ENCODE measurements around the gene SIGLEC14. TPM values are rescaled to one million over a fixed set of nuclear protein-coding genes. Genes with fewer than 3 reads are reported as not detected.

Gene SIGLEC14
- total and polyA plus RNA-seq, 2 donors (not counting 3 experiments of a cell fraction or from before 2014, with no cell fraction given) = 0.10 TPM; not detected in 1

GRCh38 chr19:51693260-51693659 lies 46.6 kb upstream of the SIGLEC14 start, which contains the start of gene SPACA6:
SPACA6 (plus strand) TSS chr19:51693330; CDS start chr19:51693527, 197 bp downstream.
- no peak within 1 kb of the TSS for H2AFZ ChIP-seq (ENCODE audit: low read depth, low read length)
- peaks cover 10 to 34% of the 10 kb centered on the region in 2 experiments for H3K36me3 ChIP-seq (ENCODE audit: control insufficient read depth in 2 of 2, extremely low read depth in 1 of 2, insufficient read depth in 2 of 2, low read length in 2 of 2)
- dilution Hi-C loops (cut with MboI; ENCODE audit: extremely low pct_ligation_motif_present, low sequenced_read_pairs) (no loop called here), intact Hi-C loops (cut with micrococcal nuclease) (no loop called here)
- no peaks in the 10 kb centered on the region for H3K27me3 ChIP-seq (ENCODE audit: control insufficient read depth in 2 of 2, insufficient read depth in 2 of 2, low read length in 2 of 2)
- H3K4me1 ChIP-seq (ENCODE audit: control insufficient read depth, extremely low read depth, insufficient read depth, low read length) = peaks cover 11% of the 10 kb centered on the region
- POLR2A ChIA-PET = no interaction called here
- no peak within 1 kb of the TSS for H3K9ac ChIP-seq (replicated peaks; ENCODE audit: extremely low read depth, insufficient read depth, low read length)
- CTCF ChIA-PET = no interaction called here
- TF ChIP-seq MYC (IDR thresholded peaks at IDR 0.05; ENCODE audit: low read depth, low read length) (no peak), GATA2 (IDR thresholded peaks at IDR 0.05; ENCODE audit: insufficient read depth, insufficient read length, low read depth, low read length) (no peak), JUN (IDR thresholded peaks at IDR 0.05; ENCODE audit: borderline replicate concordance, insufficient read depth, insufficient read length, low read depth) (no peak), MAX (IDR thresholded peaks at IDR 0.05; ENCODE audit: insufficient read depth, insufficient read length) (no peak), EZH2 (IDR thresholded peaks at IDR 0.05; ENCODE audit: borderline replicate concordance, low read depth, low read length, severe bottlenecking) (no peak), POLR2A (IDR thresholded peaks at IDR 0.05; ENCODE audit: low read depth, low read length) (no peak), FOS (IDR thresholded peaks at IDR 0.05; ENCODE audit: borderline replicate concordance, insufficient read depth, low read length) (no peak), POLR2AphosphoS5 (IDR thresholded peaks at IDR 0.05; ENCODE audit: insufficient read depth, low read depth, low read length) (no peak)
- TF ChIP-seq, protein P1, sequence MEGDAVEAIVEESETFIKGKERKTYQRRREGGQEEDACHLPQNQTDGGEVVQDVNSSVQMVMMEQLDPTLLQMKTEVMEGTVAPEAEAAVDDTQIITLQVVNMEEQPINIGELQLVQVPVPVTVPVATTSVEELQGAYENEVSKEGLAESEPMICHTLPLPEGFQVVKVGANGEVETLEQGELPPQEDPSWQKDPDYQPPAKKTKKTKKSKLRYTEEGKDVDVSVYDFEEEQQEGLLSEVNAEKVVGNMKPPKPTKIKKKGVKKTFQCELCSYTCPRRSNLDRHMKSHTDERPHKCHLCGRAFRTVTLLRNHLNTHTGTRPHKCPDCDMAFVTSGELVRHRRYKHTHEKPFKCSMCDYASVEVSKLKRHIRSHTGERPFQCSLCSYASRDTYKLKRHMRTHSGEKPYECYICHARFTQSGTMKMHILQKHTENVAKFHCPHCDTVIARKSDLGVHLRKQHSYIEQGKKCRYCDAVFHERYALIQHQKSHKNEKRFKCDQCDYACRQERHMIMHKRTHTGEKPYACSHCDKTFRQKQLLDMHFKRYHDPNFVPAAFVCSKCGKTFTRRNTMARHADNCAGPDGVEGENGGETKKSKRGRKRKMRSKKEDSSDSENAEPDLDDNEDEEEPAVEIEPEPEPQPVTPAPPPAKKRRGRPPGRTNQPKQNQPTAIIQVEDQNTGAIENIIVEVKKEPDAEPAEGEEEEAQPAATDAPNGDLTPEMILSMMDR (IDR thresholded peaks at IDR 0.05; ENCODE audit: extremely low read depth in 1 of 2, insufficient read depth in 1 of 2, low read depth in 1 of 2, low read length in 2 of 2) = no peak
- FAIRE-seq (no peak), DNase-seq (ENCODE audit: low read depth, low spot score) (no peak)
- peak within 1 kb of the TSS in 1 of 3 experiments; percentile 9 for H3K4me3 ChIP-seq (replicated peaks in 1 of 3; ENCODE audit: insufficient read depth in 1 of 3, low read depth in 1 of 3, low read length in 3 of 3)
- no peaks in the 10 kb centered on the region for H3K9me3 ChIP-seq (replicated peaks; ENCODE audit: control insufficient read depth, insufficient read depth, low read length)
- H3K4me2 ChIP-seq (ENCODE audit: insufficient read depth, low read length) = peak within 1 kb of the TSS; percentile 45
- H3K79me2 ChIP-seq (ENCODE audit: control insufficient read depth, insufficient read depth, low read length) = peaks cover 78% of the 10 kb centered on the region
- no TSS peak for BruUV-seq (replicated peaks)
- H4K20me1 ChIP-seq (replicated peaks; ENCODE audit: control insufficient read depth, extremely low read depth, insufficient read depth, low read length) = peaks cover 5% of the 10 kb centered on the region
- H3K27ac ChIP-seq (ENCODE audit: insufficient read depth, low read depth, low read length) = no peak within 1 kb of the TSS
- no peaks in the 10 kb centered on the region for H3K9me1 ChIP-seq (replicated peaks; ENCODE audit: control insufficient read depth, extremely low read depth, insufficient read depth, low read length)
